WTC11 (cell line): Measurements from ENCODE around the gene PROCR.

Experiments used
- CBFB ChIP-seq: sonication (generic); formaldehyde crosslinking; IDR thresholded peaks from 2 replicates; pipeline ENCODE4 v1.8.1; 2022; ENCODE audit warnings: mild to moderate bottlenecking, low read depth, missing genetic modification reagents
- CTCF ChIP-seq: fragments of 200-600 bp; IDR thresholded peaks from 2 replicates; pipeline ENCODE4 v1.8.0; 2022; ENCODE audit warnings: antibody characterized with exemption
- E2F4 ChIP-seq: sonication (generic); formaldehyde crosslinking; IDR thresholded peaks from 2 replicates; pipeline ENCODE4 v1.8.1; 2022; ENCODE audit warnings: low read depth, mild to moderate bottlenecking, moderate library complexity, missing genetic modification reagents, borderline replicate concordance
- TF ChIP-seq, protein P1 (sequence below): sonication (generic); formaldehyde crosslinking; conservative IDR thresholded peaks from 2 replicates; pipeline ENCODE4 v1.8.1; 2022; ENCODE audit warnings: mild to moderate bottlenecking, missing genetic modification reagents

- TF ChIP-seq, protein P1, sequence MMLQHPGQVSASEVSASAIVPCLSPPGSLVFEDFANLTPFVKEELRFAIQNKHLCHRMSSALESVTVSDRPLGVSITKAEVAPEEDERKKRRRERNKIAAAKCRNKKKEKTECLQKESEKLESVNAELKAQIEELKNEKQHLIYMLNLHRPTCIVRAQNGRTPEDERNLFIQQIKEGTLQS (CRISPR knock-in tag): no peak
- no peak for TF ChIP-seq CBFB (CRISPR knock-in tag)
- TF ChIP-seq E2F4: no peak
- TF ChIP-seq CTCF: peak; percentile 57
These were observed 36.2 kb downstream of the PROCR start for GRCh38 chr20:35207950-35208611.
